K562 (cell line): Measurements from ENCODE around the gene TAS2R41. TPM values are rescaled to one million over a fixed set of nuclear protein-coding genes. Genes with fewer than 3 reads are reported as not detected.

Source experiments
- E2F4 ChIP-seq: sonication (generic); formaldehyde crosslinking; IDR thresholded peaks from 2 replicates; pipeline ENCODE4 v1.8.0; 2022; ENCODE audit warnings: mild to moderate bottlenecking, low read depth, missing genetic modification reagents
- ETS2 ChIP-seq: IDR thresholded peaks from 2 replicates; pipeline ENCODE4 v1.6.1; 2016; ENCODE audit warnings: borderline replicate concordance, missing genetic modification characterization, mild to moderate bottlenecking, moderate library complexity, missing compliant biosample characterization; ENCODE audit not compliant: poor library complexity, severe bottlenecking
- HNRNPK ChIP-seq: fragments of 200-400 bp; formaldehyde crosslinking; IDR thresholded peaks from one replicate; pipeline ENCODE4 v1.6.1; 2018; ENCODE audit warnings: mild to moderate bottlenecking, low read depth, low read length; ENCODE audit not compliant: poor library complexity, severe bottlenecking
- NFRKB ChIP-seq: fragments of 450-650 bp; IDR thresholded peaks from 2 replicates; pipeline ENCODE4 v1.6.1; 2016; ENCODE audit warnings: low read depth
- PRPF4 ChIP-seq: fragments of 200-400 bp; formaldehyde crosslinking; IDR thresholded peaks from one replicate; pipeline ENCODE4 v1.6.1; 2017; ENCODE audit warnings: low read length, low read depth, mild to moderate bottlenecking; ENCODE audit not compliant: insufficient read depth, poor library complexity, severe bottlenecking
- SIN3B ChIP-seq: fragments of 450-650 bp; IDR thresholded peaks from 2 replicates; pipeline ENCODE4 v1.6.1; 2017; ENCODE audit warnings: low read depth, mild to moderate bottlenecking, moderate library complexity
- ZBTB33 ChIP-seq: sonication (generic); formaldehyde crosslinking; IDR thresholded peaks from 2 replicates; pipeline ENCODE4 v1.8.1; 2023; ENCODE audit warnings: mild to moderate bottlenecking, missing genetic modification reagents
- polyA plus RNA-seq, 8 experiments: library from polyadenylated mRNA; depleted of rRNA in 4 of 8; stranded (reverse) in 5 of 8; unstranded in 3 of 8; fragments of >200 nt; fragmentation: Nextera tagmentation in 2 of 8; fragmentation: Illumina TruSeq in 1 of 8; extraction: Ambion mirVana in 2 of 8; extraction: Trizol in 1 of 8; gene quantifications; 2 replicates each; pipeline versions ENCODE4 v1.2.1 to v1.2.3, GENCODE V29; 2011 to 2014; ENCODE audit warnings: inconsistent platforms in 1 of 8, missing spikeins in 1 of 8
- total RNA-seq, 7 experiments: library from RNA; depleted of rRNA in 6 of 7; stranded (reverse); fragments of >200 nt in 6 of 7; fragmentation: Illumina TruSeq in 2 of 7; extraction: Trizol in 2 of 7; gene quantifications; 2 replicates each; pipeline versions ENCODE4 v1.2.1 to v1.2.3, GENCODE V29; 2011 to 2021; ENCODE audit warnings: low replicate concordance in 1 of 7
- TF ChIP-seq, protein P1 (sequence below): fragments of 250-450 bp; sonication (Bioruptor Pico); IDR thresholded peaks from 2 replicates; pipeline ENCODE4 v1.5.0; 2020; ENCODE audit warnings: mild to moderate bottlenecking, borderline replicate concordance

The TAS2R41 gene
- total and polyA plus RNA-seq, 9 of the 15 experiments (the other 6 are each of a cell fraction or from before 2014, with no cell fraction given): not detected

DNA sequence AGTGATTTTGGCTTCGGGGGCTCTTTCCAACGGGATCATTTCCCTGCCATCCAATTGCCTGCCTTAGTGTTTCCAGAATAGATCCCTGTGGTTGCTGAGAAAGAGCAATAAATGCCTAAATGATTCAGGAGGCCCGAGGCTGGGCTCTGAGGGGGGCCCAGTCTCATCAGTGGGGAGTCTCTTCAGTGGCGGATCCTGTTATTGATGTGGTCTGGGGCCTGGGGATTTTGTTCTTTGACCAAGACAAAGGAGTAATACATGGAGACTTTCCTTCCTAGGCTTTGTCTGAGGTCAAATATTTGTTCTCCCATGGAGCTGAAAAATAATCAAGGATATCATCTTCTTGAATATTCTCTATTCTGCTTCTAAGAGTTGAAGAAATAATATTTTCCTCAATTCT lies 40.8 kb downstream of the TAS2R41 start (continued):
- TF ChIP-seq ETS2 (no peak), NFRKB (no peak), PRPF4 (no peak), E2F4 (CRISPR knock-in tag) (no peak), ZBTB33 (CRISPR knock-in tag) (no peak), HNRNPK (no peak), SIN3B (no peak)
- TF ChIP-seq, protein P1, sequence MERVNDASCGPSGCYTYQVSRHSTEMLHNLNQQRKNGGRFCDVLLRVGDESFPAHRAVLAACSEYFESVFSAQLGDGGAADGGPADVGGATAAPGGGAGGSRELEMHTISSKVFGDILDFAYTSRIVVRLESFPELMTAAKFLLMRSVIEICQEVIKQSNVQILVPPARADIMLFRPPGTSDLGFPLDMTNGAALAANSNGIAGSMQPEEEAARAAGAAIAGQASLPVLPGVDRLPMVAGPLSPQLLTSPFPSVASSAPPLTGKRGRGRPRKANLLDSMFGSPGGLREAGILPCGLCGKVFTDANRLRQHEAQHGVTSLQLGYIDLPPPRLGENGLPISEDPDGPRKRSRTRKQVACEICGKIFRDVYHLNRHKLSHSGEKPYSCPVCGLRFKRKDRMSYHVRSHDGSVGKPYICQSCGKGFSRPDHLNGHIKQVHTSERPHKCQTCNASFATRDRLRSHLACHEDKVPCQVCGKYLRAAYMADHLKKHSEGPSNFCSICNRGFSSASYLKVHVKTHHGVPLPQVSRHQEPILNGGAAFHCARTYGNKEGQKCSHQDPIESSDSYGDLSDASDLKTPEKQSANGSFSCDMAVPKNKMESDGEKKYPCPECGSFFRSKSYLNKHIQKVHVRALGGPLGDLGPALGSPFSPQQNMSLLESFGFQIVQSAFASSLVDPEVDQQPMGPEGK (CRISPR knock-in tag): no peak
